PFSK-1 (cell line): ENCODE data around the gene ZDHHC7.

ENCODE experiments used
- FOXP2 ChIP-seq: optimal IDR thresholded peaks from 2 replicates; pipeline ENCODE3; 2011; ENCODE audit warnings: borderline replicate concordance, control low read depth, inconsistent platforms; ENCODE audit not compliant: insufficient read depth; ENCODE audit errors: extremely low read length, extremely low read depth
- POLR2AphosphoS5 ChIP-seq: IDR thresholded peaks from 2 replicates; pipeline ENCODE4 v1.6.1; 2012; ENCODE audit warnings: low read depth, mild to moderate bottlenecking, control low read depth, low read length, moderate library complexity
- REST ChIP-seq, 2 experiments: IDR thresholded peaks; 2 replicates each; pipeline versions ENCODE4 v1.6.1 to v1.8.0; 2011 to 2012; ENCODE audit warnings: low read depth in 2 of 2, low read length in 2 of 2, control low read depth in 1 of 2, inconsistent platforms in 1 of 2, mild to moderate bottlenecking in 1 of 2, moderate library complexity in 1 of 2; ENCODE audit not compliant: insufficient read depth in 1 of 2
- SIN3A ChIP-seq: IDR thresholded peaks from 2 replicates; pipeline ENCODE4 v1.6.1; 2012; ENCODE audit warnings: mild to moderate bottlenecking, low read length, moderate library complexity, borderline replicate concordance; ENCODE audit not compliant: insufficient read depth
- TAF1 ChIP-seq: IDR thresholded peaks from 2 replicates; pipeline ENCODE4 v1.6.1; 2012; ENCODE audit warnings: low read length, control low read depth, borderline replicate concordance; ENCODE audit not compliant: insufficient read depth

The ZDHHC7 gene

GRCh38 chr16:85017633-85018032, 6.3 kb upstream of the ZDHHC7 start:
- TF ChIP-seq TAF1 (no peak), POLR2AphosphoS5 (no peak), SIN3A (no peak), REST (IDR thresholded peaks at IDR 0.05; ENCODE audit: insufficient read depth in 1 of 2, low read depth in 2 of 2, low read length in 2 of 2) (no peak), FOXP2 (no peak)

GRCh38 chr16:85017151-85017550, 5.8 kb upstream of the ZDHHC7 start:
- no peak for TF ChIP-seq TAF1
- TF ChIP-seq REST (IDR thresholded peaks at IDR 0.05; ENCODE audit: insufficient read depth in 1 of 2, low read depth in 2 of 2, low read length in 2 of 2): no peak
- TF ChIP-seq FOXP2: no peak
- TF ChIP-seq POLR2AphosphoS5: no peak
- TF ChIP-seq SIN3A: no peak

- TF ChIP-seq POLR2AphosphoS5 (no peak), SIN3A (no peak), TAF1 (no peak)
Measured at GRCh38 chr16:85015481-85016187, 4.3 kb upstream of the ZDHHC7 start.

- TF ChIP-seq REST (IDR thresholded peaks at IDR 0.05; ENCODE audit: insufficient read depth in 1 of 2, low read depth in 2 of 2, low read length in 2 of 2): no peak
- TF ChIP-seq POLR2AphosphoS5: no peak
- TF ChIP-seq SIN3A: no peak
- no peak for TF ChIP-seq TAF1
- TF ChIP-seq FOXP2: no peak
Measured at GRCh38 chr16:85014311-85014710, 3.0 kb upstream of the ZDHHC7 start.

GRCh38 chr16:85011846-85012284, 530 bp upstream of the ZDHHC7 start:
- TF ChIP-seq SIN3A (no peak), FOXP2 (no peak), POLR2AphosphoS5 (no peak), REST (IDR thresholded peaks at IDR 0.05; ENCODE audit: insufficient read depth in 1 of 2, low read depth in 2 of 2, low read length in 2 of 2) (no peak), TAF1 (no peak)
